ENCODE measurements around the gene KRT84. TPM values are rescaled to one million over a fixed set of nuclear protein-coding genes. Genes with fewer than 3 reads are reported as not detected.

KRT84 gene
- total RNA-seq, 1 experiment from 2014 or later = not detected

GRCh38 chr12:52426034-52426433 is 40.6 kb upstream of the KRT84 start:
- intact Hi-C loops (cut with micrococcal nuclease; ENCODE audit: unreplicated experiment) = no loop called here

DNA sequence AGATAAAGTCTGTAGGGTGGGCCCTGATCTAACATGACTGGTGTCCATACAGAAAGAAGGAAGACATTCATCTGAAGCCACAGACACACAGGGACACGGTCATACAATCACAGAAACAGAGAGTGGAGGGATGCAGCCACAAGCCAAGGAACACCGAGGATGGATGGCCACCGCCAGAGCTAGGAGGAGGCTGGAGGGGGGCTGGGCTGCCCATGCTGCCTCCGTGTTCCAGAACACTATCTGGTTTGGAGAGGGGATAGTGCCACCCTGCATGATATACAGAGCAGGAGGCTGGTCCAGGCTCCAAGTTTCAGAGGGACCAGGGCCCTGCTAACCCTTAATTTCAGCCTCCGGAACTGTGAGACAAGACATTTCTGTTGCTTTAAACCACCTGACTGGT is 40.0 kb upstream of the KRT84 start:
- CTCF ChIA-PET = no interaction called here
- DNase-seq = no peak
- Mint-ChIP-seq H3K36me3 (ENCODE audit: insufficient read depth, unreplicated experiment) (no peaks in the 10 kb centered on the region), H3K4me1 (ENCODE audit: low read depth, unreplicated experiment) (no peaks in the 10 kb centered on the region), H3K9me3 (ENCODE audit: low read depth, unreplicated experiment) (no peaks in the 10 kb centered on the region), H3K27me3 (ENCODE audit: unreplicated experiment) (peaks cover 53% of the 10 kb centered on the region), H3K4me3 (ENCODE audit: low read depth, unreplicated experiment) (no peak overlapping the region), H3K27ac (ENCODE audit: unreplicated experiment) (no peak overlapping the region)
- BruUV-seq (replicated peaks) = no TSS peak
- TF ChIP-seq CTCF (IDR thresholded peaks at IDR 0.05; ENCODE audit: unreplicated experiment) = no peak
- intact Hi-C loops (cut with micrococcal nuclease; ENCODE audit: unreplicated experiment) = no loop called here

More at GRCh38 chr12:52426034-52426433, 40.6 kb upstream of the KRT84 start:
- no peak for DNase-seq
- H3K27ac Mint-ChIP-seq (ENCODE audit: unreplicated experiment) = no peak overlapping the region
- no TSS peak for BruUV-seq (replicated peaks)
- peaks cover 53% of the 10 kb centered on the region for H3K27me3 Mint-ChIP-seq (ENCODE audit: unreplicated experiment)
- TF ChIP-seq CTCF (IDR thresholded peaks at IDR 0.05; ENCODE audit: unreplicated experiment) = no peak
- no peaks in the 10 kb centered on the region for H3K9me3 Mint-ChIP-seq (ENCODE audit: low read depth, unreplicated experiment)
- H3K36me3 Mint-ChIP-seq (ENCODE audit: insufficient read depth, unreplicated experiment) = no peaks in the 10 kb centered on the region
- no peak overlapping the region for H3K4me3 Mint-ChIP-seq (ENCODE audit: low read depth, unreplicated experiment)
- CTCF ChIA-PET = no interaction called here
- no peaks in the 10 kb centered on the region for H3K4me1 Mint-ChIP-seq (ENCODE audit: low read depth, unreplicated experiment)

DNA sequence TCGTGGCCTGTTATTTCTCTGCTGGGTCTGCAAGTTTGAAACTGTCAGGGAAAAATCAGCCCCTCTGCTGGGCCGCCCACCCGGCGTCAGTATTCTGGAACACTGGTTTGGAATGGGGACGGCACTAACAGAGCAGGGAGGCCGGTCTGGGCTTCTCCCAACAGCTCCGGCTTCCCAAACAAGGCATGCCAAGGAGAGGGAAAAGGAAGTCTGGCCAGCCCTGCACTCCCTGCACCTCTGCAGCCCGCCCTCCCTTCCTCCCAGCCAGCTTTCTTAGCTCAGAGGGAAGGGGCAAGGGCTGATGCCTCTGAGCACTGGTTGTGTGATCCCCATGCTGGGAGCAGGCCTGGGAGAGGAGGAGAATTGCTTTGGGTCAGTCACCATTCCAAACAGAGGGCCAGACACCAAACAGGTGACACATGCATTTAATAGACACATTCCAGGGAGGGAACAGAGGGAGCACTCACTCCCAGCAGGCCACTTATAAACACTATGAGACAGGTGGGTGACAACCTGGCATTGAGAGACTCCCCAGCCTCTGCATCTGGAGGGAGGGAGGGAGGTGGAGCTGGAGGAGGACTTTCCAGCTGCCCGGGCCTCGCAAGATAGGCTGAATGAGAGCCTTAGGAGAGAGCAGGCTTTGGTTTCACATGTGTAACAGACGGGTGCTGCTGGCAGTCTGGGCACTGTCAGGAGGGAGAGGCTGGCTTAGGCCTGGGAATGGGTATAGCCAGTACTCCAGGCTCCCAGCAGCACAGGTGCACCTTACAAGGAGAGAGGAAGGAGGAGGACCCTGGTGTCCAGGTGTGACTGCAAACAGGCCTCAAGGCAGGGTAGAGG is 38.4 kb upstream of the KRT84 start:
- CTCF ChIA-PET = interaction anchor here (0.7 kb wide), 1 partner anchor 394 kb away, joined by 4 read pairs; no protein-coding TSS in a partner anchor
- no peak for TF ChIP-seq CTCF (IDR thresholded peaks at IDR 0.05; ENCODE audit: unreplicated experiment)
- BruUV-seq (replicated peaks) = no TSS peak
- Mint-ChIP-seq H3K27ac (ENCODE audit: unreplicated experiment) (no peak overlapping the region), H3K9me3 (ENCODE audit: low read depth, unreplicated experiment) (no peaks in the 10 kb centered on the region), H3K4me3 (ENCODE audit: low read depth, unreplicated experiment) (no peak overlapping the region), H3K36me3 (ENCODE audit: insufficient read depth, unreplicated experiment) (no peaks in the 10 kb centered on the region), H3K27me3 (ENCODE audit: unreplicated experiment) (peaks cover 49% of the 10 kb centered on the region), H3K4me1 (ENCODE audit: low read depth, unreplicated experiment) (no peaks in the 10 kb centered on the region)
- DNase-seq = no peak
- intact Hi-C loops (cut with micrococcal nuclease; ENCODE audit: unreplicated experiment) = no loop called here

DNA sequence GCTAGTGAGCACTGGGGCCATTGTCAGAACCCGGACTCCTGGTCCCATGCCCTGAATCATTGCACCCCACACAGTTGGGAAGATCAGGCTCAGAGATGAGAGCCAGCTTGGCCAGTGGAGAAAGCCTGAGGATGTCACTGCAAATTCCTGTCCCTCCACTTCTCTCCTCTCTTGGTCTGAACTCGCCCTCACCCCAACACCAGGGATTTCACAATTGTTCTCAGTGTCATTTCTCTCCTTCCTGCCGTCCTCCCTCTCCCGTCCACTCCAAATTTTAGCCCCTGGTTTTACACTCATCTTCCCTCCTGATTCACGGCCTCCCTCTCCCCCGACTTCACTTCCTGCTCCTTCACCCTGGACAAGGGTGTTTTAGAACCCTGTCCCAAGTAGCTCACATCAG is 37.6 kb upstream of the KRT84 start:
- no peak overlapping the region for H3K4me3 Mint-ChIP-seq (ENCODE audit: low read depth, unreplicated experiment)
- H3K4me1 Mint-ChIP-seq (ENCODE audit: low read depth, unreplicated experiment) = no peaks in the 10 kb centered on the region
- H3K27ac Mint-ChIP-seq (ENCODE audit: unreplicated experiment) = no peak overlapping the region
- no peak for DNase-seq
- BruUV-seq (replicated peaks) = no TSS peak
- peaks cover 42% of the 10 kb centered on the region for H3K27me3 Mint-ChIP-seq (ENCODE audit: unreplicated experiment)
- intact Hi-C loops (cut with micrococcal nuclease; ENCODE audit: unreplicated experiment) = no loop called here
- no peak for TF ChIP-seq CTCF (IDR thresholded peaks at IDR 0.05; ENCODE audit: unreplicated experiment)
- H3K36me3 Mint-ChIP-seq (ENCODE audit: insufficient read depth, unreplicated experiment) = no peaks in the 10 kb centered on the region
- no peaks in the 10 kb centered on the region for H3K9me3 Mint-ChIP-seq (ENCODE audit: low read depth, unreplicated experiment)
- CTCF ChIA-PET = interaction anchor here (0.7 kb wide), 1 partner anchor 393 kb away, joined by 4 read pairs; no protein-coding TSS in a partner anchor
